GM23338 (cell line): Measurements from ENCODE around the gene SIX6. TPM values are rescaled to one million over a fixed set of nuclear protein-coding genes. Genes with fewer than 3 reads are reported as not detected.

ENCODE experiments used
- ATAC-seq: fragments of 200-7000 bp; cut with Tn5 transposase; 3 replicates; pipeline ENCODE4 v1.9.1; 2020
- DNase-seq: peaks from one replicate; pipeline ENCODE4 v3.0.0-alpha.2; 2015; ENCODE audit warnings: low spot score
- H2AFZ ChIP-seq: fragments of 200-600 bp; sonication (generic); 2 replicates; pipeline ENCODE4 v1.8.0; 2016; ENCODE audit warnings: antibody characterized with exemption, mild to moderate bottlenecking, moderate library complexity
- H3F3A ChIP-seq: fragments of 200-600 bp; sonication (generic); replicated peaks from 2 replicates; pipeline ENCODE4 v1.8.0; 2017; ENCODE audit warnings: antibody characterized with exemption, mixed run types, low read depth
- H3K27ac ChIP-seq: fragments of 200-600 bp; sonication (generic); 2 replicates; pipeline ENCODE4 v1.6.1; 2016; ENCODE audit warnings: low read depth
- H3K27me3 ChIP-seq: fragments of 200-600 bp; sonication (generic); 2 replicates; pipeline ENCODE4 v1.8.0; 2016; ENCODE audit warnings: mild to moderate bottlenecking, mixed run types, moderate library complexity; ENCODE audit not compliant: insufficient read depth
- H3K36me3 ChIP-seq: fragments of 200-600 bp; sonication (generic); 2 replicates; pipeline ENCODE4 v1.8.0; 2016; ENCODE audit warnings: mild to moderate bottlenecking; ENCODE audit not compliant: insufficient read depth
- H3K4me1 ChIP-seq: fragments of 200-600 bp; sonication (generic); 2 replicates; pipeline ENCODE4 v1.8.0; 2016; ENCODE audit warnings: mild to moderate bottlenecking, moderate library complexity; ENCODE audit not compliant: insufficient read depth
- H3K4me2 ChIP-seq: fragments of 200-600 bp; sonication (generic); 2 replicates; pipeline ENCODE4 v1.7.1; 2017; ENCODE audit warnings: mixed run types
- H3K4me3 ChIP-seq: fragments of 200-600 bp; sonication (generic); 2 replicates; pipeline ENCODE4 v1.6.1; 2016; ENCODE audit warnings: mixed run types
- H3K79me2 ChIP-seq: fragments of 200-600 bp; sonication (generic); replicated peaks from 2 replicates; pipeline ENCODE4 v1.8.0; 2017; ENCODE audit warnings: mild to moderate bottlenecking; ENCODE audit not compliant: insufficient read depth
- H3K9me2 ChIP-seq: fragments of 200-600 bp; sonication (generic); 2 replicates; pipeline ENCODE4 v1.8.0; 2017; ENCODE audit not compliant: insufficient read depth
- H4K20me1 ChIP-seq: fragments of 200-600 bp; sonication (generic); replicated peaks from 2 replicates; pipeline ENCODE4 v1.8.0; 2017; ENCODE audit warnings: mild to moderate bottlenecking; ENCODE audit not compliant: insufficient read depth
- H3K27ac Mint-ChIP-seq: 2 replicates; pipeline ENCODE4 v1.8.0; 2020; ENCODE audit warnings: inconsistent platforms, mild to moderate bottlenecking, moderate library complexity, mixed read lengths
- H3K27me3 Mint-ChIP-seq: 3 replicates; pipeline ENCODE4 v1.8.0; 2022; ENCODE audit warnings: low read depth, mild to moderate bottlenecking, moderate library complexity, mixed read lengths, inconsistent platforms; ENCODE audit not compliant: insufficient read depth, poor library complexity
- H3K36me3 Mint-ChIP-seq: 3 replicates; pipeline ENCODE4 v1.8.0; 2021; ENCODE audit warnings: low read depth, mild to moderate bottlenecking, inconsistent platforms, moderate library complexity, mixed read lengths
- H3K4me1 Mint-ChIP-seq: 3 replicates; pipeline ENCODE4 v1.8.0; 2020; ENCODE audit warnings: mild to moderate bottlenecking, inconsistent platforms, mixed read lengths
- H3K4me3 Mint-ChIP-seq: 3 replicates; pipeline ENCODE4 v1.8.0; 2021; ENCODE audit warnings: moderate library complexity, mild to moderate bottlenecking, inconsistent platforms, mixed read lengths
- H3K9me3 Mint-ChIP-seq: 3 replicates; pipeline ENCODE4 v1.8.0; 2020; ENCODE audit warnings: moderate library complexity, mild to moderate bottlenecking, inconsistent platforms, mixed read lengths
- CTCF ChIP-seq, 2 experiments: fragments of 200-600 bp in 1 of 2; sonication (generic) in 1 of 2; conservative IDR thresholded peaks; 2 replicates each; pipeline versions ENCODE4 v1.5.1 to v1.6.1; 2016 to 2017; ENCODE audit warnings: antibody characterized with exemption in 2 of 2, low read depth in 2 of 2, mild to moderate bottlenecking in 2 of 2, moderate library complexity in 1 of 2
- ETS1 ChIP-seq: IDR thresholded peaks from 2 replicates; pipeline ENCODE4 v1.6.1; 2016; ENCODE audit warnings: antibody characterized with exemption
- EZH2 ChIP-seq: fragments of 200-600 bp; sonication (generic); IDR thresholded peaks from one replicate; pipeline ENCODE4 v1.8.0; 2017; ENCODE audit warnings: antibody characterized with exemption, mild to moderate bottlenecking, low read depth; ENCODE audit not compliant: unreplicated experiment
- EZH2phosphoT487 ChIP-seq: fragments of 200-600 bp; sonication (generic); IDR thresholded peaks from one replicate; pipeline ENCODE4 v1.8.1; 2018; ENCODE audit warnings: antibody characterized with exemption; ENCODE audit not compliant: unreplicated experiment
- JUNB ChIP-seq: IDR thresholded peaks from one replicate; pipeline ENCODE4 v1.6.1; 2016; ENCODE audit warnings: antibody characterized with exemption; ENCODE audit not compliant: unreplicated experiment
- NANOG ChIP-seq: IDR thresholded peaks from 2 replicates; pipeline ENCODE4 v1.6.1; 2016; ENCODE audit warnings: antibody characterized with exemption, borderline replicate concordance
- POLR2AphosphoS5 ChIP-seq: IDR thresholded peaks from 2 replicates; pipeline ENCODE4 v1.6.1; 2016; ENCODE audit warnings: antibody characterized with exemption, low read depth
- REST ChIP-seq: IDR thresholded peaks from one replicate; pipeline ENCODE4 v1.6.1; 2018; ENCODE audit warnings: antibody characterized with exemption; ENCODE audit not compliant: unreplicated experiment
- STAT1 ChIP-seq: IDR thresholded peaks from one replicate; pipeline ENCODE4 v1.6.1; 2016; ENCODE audit warnings: antibody characterized with exemption; ENCODE audit not compliant: unreplicated experiment
- ZNF331 ChIP-seq: fragments of 250-450 bp; sonication (Bioruptor Pico); IDR thresholded peaks from 2 replicates; pipeline ENCODE4 v1.5.0; 2020; ENCODE audit warnings: low read depth, mild to moderate bottlenecking, moderate library complexity
- polyA plus RNA-seq: library from polyadenylated mRNA; unstranded; fragments of >200 nt; fragmentation: Nextera tagmentation; extraction: Ambion mirVana; gene quantifications from 2 replicates; pipeline ENCODE4 v1.2.1, GENCODE V29; 2016
- total RNA-seq: library from RNA; depleted of rRNA; stranded (reverse); fragments of >200 nt; shearing (Covaris generic); gene quantifications from 2 replicates; pipeline ENCODE4 v1.2.3, GENCODE V29; 2014

Gene SIX6
- total and polyA plus RNA-seq, 2 experiments from 2014 or later: 0.11 TPM; not detected in 1

DNA sequence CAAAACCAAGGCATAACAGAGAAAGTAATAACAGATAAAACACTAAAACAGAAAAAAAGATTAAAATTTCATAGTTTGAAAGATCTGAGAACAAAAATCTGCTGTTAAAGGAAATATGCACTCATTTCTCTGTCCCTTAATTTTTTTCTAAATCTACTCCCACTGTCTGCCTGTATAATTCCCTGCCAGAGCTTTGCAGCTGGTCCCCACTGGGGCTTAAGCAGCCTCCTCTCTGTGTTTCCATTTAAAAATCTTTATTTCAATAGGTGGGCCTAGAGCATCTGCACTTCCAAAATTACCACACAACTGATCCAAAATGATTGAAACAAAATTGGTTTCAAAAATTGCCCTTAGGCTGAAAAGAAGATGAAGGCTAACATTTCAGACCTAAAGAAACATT lies 6.4 kb upstream of the SIX6 start:
- no peaks in the 10 kb centered on the region for H3K79me2 ChIP-seq
- H3K4me1 Mint-ChIP-seq: peaks cover 19% of the 10 kb centered on the region

More for the DNA sequence above, 6.4 kb upstream of the SIX6 start:
- TF ChIP-seq REST (no peak), STAT1 (no peak), ZNF331 (CRISPR knock-in tag) (no peak), ETS1 (no peak), POLR2AphosphoS5 (no peak), EZH2phosphoT487 (no peak), CTCF (conservative IDR thresholded peaks at IDR 0.05; ENCODE audit: low read depth in 2 of 2) (no peak), EZH2 (no peak), JUNB (no peak), NANOG (no peak)
- Histone ChIP-seq H2AFZ (no peak overlapping the region), H3K27me3 (peaks cover 66% of the 10 kb centered on the region), H3F3A (peaks cover 4% of the 10 kb centered on the region; the same call in 1 of the 2 replicates), H3K36me3 (no peaks in the 10 kb centered on the region), H3K4me3 (no peak overlapping the region), H3K4me2 (no peak overlapping the region), H3K9me2 (no peaks in the 10 kb centered on the region), H3K4me1 (peaks cover 28% of the 10 kb centered on the region), H3K27ac (no peak overlapping the region), H4K20me1 (no peaks in the 10 kb centered on the region)
- no peak overlapping the region for H3K4me3 Mint-ChIP-seq
- DNase-seq (no peak), ATAC-seq (no peak)
- no peaks in the 10 kb centered on the region for H3K36me3 Mint-ChIP-seq
- no peaks in the 10 kb centered on the region for H3K9me3 Mint-ChIP-seq
- H3K27ac Mint-ChIP-seq: no peak overlapping the region
- peaks cover 41% of the 10 kb centered on the region for H3K27me3 Mint-ChIP-seq
